Stimulated activated CD8-positive, alpha-beta memory T cell treated with anti-CD3 and anti-CD28 coated beads, Interleukin-7, amount 100 ng/mL, for 48 hours (primary cell): ENCODE measurements around the gene MTSS2.

ENCODE experiments used
- DNase-seq, 2 donors: peaks; one replicate each; pipeline ENCODE4 v3.0.0-alpha.2; 2020; ENCODE audit warnings: low read depth in 1 of 2; ENCODE audit errors: extremely low read depth in 1 of 2

MTSS2 gene

DNA sequence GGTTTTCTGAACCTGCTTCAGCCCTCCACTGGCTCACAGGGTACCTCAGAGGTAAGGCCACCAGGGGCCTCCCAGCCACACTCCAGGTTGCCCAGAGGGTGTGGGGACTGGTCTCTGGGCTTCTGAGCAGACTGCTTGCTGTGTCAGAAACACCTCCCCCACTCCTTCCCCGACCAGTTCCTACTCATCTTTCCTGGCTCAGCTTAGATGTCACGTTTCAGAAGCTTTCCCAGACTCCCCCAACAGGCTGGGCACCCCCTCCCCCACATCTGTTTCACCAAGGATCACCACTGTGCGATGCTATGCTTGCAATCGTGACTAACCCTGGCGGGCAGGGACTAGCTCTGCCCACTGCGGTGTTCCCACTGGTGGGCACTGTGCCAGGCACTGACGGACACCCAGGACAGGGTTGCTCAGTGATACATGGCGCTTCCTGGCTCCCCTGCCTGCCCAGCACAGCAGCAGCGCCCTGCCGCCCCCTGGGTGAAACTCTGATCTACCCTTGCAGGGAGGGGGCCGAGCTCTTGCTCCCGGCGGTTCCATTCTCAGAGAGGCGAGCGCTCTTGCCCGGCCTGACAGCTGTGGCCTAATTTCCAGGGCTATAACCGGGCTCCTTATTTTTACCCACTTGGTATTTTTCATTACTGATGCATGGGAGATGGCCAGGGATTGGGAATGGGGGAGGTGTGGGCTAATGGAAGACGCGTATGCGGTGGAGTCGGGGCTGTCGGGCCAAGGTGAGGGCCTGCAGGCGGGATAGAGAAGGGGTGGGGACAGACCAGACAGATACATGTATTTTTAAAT lies 29.4 kb upstream of the MTSS2 start:
- no peak for DNase-seq

DNA sequence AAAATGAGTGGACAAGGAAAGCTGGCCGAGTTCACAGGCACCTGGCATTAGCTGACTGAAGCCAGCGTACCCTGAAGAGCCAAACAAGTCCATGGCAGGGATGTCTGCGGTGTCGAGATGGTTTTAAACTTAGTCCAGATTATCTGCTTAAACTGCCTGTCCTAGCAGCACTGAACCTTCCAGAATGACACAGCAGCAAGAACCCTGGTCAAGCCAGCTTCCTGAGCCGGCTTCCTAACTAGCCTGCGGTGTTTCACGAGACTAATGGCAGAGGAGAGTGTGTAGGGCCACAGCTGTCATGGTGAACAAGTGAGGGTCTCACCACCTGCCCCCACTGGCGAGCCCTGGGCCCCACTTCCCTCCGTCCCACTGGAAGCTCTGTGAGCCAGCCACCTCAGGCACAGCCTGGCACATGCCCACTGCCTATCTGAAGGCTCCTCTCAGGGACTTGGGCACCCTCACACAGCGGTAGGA lies 28.8 kb upstream of the MTSS2 start:
- DNase-seq, result no peak

DNA sequence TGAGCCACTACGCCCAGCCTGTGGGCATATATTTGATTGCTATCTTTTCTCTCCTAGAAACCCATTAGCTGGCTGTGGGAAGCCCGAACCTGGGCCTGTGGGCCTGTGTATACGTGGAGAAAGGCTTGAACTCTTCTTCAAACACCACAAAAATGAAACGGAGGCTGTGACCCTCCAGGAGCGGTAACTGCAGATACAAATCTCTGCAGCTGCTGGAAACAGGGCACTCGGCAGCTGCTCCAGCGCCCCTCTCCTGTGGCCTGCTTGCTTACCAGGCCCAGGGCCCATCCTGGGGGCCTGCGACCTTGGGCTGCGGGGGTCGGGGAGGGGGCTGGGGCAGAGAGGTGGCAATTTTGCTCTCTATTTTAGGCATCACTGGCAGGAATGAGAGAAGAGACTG lies 28.0 kb upstream of the MTSS2 start:
- DNase-seq, result no peak

DNA sequence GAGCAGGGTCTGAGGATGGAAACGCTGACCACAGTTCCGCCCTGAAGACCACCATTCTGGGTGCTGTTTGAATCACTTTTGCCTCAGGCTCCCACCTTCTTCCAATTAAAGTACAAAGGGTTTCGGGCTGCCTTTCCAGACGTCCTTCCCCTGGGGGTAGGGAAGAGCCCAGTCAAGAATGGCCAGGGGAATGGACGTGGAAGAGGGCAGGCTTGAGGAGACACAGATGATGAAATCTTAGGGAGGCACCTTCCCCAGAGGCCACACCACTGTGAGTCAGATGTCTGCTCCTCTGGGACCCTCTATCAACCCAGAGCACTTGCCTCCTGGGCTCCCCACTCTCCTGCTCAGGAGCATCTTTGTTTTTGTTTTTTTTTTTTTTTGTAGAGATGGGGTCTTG lies 27.5 kb upstream of the MTSS2 start:
- DNase-seq, result no peak

DNA sequence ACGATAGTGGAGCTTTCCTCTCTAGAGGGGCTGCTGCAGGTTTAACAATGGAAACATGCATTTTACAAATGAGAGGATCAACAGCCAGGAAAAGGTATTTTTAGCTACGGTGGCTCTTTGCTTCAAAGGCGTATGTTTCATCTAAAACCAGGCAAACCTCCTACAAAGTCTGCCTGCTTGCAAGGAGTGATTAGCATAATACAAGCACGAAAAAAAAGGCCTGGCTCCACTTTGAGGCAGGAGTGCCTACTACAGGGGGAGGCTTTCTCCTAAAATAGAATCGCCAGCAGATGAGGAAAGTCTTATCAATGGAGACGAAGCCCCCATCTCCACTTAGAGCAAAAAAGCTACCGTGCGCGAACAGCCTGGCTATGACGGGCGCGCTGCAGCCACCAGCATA lies 27.1 kb upstream of the MTSS2 start:
- no peak for DNase-seq

DNA sequence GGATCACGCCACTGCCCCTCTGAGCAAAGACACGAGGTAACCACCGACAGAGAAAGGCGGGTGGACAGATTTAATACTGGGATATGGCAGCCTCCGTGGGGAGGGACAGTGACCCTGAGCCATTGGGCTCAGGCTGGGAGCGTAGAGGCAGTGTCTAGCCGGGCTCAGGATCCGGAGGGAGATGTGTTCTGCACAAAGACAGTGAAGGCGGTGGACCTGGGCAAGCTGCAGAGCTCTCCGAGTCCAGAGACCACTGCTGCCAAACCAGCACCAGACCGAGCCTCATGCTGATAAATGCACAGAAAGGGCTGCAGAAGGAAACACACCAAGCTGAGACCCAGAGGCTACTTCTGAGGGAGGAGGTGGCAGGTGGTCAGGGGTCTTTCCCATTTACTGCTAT lies 26.5 kb upstream of the MTSS2 start:
- no peak for DNase-seq

DNA sequence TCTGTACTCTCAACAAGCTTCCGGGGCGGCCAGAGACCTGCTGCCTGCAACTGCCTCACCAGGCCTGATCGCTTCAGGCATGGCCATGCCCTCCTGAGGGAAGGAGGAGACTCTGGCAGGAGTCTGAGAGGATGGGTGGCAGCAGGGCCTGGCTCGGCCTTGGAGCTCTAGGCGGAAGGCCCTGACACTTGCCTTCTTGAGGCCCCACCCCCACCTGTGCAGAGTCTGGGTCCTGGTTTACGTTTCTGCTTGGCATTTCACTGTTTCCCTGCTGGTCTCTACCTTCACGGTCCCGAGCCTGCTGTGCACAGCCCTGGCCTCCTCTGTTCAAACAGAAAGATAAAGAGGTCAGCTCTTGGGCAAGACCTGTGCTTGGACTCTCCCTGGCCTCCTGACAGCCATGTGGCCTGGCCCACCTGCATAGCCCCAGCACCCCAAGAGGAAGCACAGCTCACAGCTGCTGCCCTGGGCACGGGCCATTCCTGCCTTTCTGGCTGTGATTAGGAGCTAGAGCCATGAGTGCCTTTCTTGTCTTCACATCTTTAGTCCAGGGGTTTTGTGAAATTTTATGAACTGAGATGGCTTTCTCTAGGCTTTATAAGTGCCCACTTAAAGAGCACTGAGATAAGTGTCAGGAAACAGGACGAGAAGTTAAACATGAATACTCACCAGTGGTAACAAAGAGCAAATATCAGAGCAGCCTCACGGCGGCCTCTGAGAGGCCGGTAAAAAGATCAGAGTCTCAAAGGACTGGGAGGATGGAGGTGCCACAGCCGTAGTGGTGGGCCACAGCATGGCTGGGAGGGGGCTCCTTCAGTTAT lies 25.6 kb upstream of the MTSS2 start:
- no peak for DNase-seq

DNA sequence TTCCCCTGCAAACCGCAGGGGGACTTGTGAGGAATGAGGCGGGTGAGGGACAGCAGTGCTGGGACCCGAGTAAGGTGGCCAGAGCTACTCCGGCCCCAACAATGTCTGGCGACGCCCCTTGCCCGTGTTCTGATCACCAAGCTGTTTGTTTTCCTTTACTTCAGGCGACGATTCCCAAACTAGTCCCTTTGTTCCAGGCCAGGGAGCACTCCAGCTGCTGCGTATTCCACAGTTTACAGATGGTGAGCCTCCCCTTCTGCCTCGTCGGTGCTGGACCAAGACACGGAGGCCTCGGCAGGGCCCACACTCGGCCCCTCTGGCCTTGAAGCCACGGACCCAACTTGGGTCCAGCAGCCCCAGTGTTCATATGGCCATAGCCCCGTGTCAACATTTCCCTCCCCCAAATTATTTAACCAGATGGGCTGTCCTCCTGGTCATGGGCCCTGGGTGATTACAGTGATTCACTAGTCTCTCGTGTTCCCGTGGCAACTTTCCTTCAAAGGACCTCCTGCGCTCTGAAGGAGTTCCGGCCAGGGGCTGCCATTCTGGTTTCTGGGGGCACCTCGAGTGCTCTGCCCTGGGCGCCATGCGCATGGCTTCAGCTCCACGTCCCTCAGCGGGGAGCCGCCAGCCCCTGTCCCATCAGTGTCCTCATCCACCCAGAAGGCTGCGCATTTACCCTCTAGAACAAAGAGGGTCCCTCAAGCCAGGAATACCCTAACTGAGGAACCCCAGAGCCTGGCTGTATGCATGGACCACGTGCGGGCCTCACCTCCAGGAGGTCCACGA lies 24.8 kb upstream of the MTSS2 start:
- no peak for DNase-seq

DNA sequence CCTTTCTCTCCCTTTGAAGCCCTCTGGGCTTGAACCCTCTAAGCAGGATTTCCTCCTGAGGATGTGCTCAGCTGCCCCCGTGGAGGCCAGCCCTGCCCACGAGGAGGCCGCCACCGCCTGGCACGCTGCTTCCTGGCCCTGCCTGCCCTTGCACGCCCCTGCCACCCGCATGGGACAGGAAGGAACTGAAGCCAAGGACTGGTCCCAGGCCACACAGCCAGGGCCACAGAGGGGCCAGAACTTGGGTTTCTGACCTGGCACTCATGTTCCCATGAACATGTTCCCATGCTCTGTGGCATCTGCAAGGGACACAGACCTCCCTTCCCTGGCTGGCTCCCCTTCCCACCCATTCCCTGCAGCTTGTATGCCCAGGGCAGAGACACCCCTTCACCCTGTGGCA lies 24.1 kb upstream of the MTSS2 start:
- no peak for DNase-seq

DNA sequence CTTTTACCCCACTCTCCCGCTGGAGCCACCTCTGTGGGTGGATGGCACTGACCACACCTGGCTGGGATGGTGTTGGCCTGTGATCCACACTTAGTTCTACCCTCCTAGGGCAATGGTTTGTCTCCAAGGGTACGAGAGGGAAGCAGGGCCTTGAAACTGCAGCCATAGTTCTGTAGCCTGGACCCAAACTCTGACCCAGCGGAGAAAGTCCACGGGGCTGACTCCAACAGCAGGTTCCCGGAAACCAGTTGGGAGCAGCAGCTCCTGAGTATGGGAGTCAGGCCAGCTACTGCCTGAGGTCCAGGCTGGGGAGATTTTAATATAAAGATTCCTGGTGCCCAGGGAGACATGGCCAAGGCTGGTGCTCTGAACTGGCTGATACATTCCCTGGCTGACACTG lies 23.6 kb upstream of the MTSS2 start:
- no peak for DNase-seq

DNA sequence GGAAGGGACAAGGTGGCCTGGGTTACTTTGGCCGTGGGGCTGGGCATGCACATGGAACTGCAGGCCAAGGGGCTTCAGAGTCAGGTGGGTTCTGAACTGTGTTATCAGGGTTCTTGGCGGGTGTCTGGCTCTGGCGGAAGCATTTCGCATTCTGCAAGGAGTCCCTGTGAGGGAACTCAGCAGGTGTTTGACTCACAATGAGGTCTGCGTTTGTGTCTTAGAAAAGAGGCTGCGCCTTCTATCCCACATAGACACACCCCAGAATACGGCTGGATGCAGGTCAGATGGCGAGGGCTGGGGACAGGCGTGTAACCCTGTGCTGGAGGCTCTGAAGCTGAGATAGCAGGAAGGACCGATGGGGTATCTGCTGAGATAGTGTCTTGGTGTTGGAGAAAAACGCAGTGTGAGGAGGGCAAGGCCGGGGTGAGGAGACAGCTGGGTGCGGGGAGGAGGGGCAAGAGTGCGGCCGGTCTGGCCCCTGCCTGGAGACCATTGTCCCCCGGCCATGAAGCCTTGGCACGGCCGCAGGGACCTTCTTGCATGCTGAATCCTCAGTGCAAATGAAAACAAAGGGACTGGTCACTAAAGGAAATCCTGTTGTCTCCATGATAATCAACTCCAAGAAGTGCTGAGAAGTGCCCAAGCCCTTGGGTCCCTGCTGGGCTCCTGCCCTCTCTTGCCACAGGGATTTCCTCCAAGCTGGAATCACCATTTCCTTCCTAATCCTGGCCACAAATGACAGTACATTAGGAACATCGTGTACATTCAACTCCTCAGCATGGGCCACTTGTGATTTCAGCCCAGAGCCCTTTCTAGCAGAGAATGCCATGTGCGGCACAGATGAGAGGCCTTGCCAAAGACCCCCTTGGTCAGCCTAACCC lies 22.8 kb upstream of the MTSS2 start:
- DNase-seq, result no peak

DNA sequence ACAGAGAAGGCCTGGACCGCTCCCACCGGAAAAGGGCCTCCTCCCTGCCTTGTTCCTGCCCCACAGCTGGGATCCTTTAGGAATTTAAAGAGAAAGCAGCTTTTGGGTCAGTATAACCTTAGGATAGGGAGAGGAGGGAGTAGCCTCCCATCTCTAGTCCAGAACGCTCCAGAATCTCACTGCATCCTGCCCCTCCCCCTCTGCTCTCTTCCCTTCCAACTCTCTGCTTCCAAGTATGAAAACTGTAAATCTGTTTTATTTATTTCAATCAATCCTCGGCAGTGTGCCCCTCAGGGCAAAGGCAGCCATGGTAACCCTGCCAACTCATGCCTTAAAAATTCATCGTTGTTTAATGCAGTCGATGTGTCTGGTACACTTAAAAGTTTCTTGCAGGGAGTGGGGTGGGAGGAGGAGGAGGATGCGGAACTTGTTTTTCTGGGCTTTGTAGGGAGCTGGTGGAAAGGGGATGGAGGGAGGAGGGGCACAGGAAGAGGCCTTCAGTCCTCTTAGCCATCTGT lies 21.2 kb upstream of the MTSS2 start:
- no peak for DNase-seq

DNA sequence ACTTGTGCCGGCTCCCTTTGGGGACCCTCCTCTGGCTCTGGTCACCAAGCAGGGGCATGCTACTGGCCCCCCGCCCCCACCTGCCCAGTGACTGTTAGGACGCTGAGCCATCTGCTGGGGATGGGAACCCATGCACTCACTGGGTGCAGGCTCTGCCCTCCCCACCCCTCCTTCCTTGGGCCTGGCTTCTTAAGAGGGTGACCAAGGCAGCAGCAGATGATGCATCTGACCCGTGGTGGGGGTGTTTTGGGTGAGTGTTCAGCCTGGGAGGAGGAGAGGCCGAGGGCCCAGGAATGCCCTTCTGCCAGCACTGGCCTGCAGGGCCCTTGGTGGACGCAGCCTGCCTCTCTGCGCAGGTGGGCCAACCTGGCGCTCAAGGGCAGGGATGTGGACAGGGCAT lies 19.2 kb upstream of the MTSS2 start:
- no peak for DNase-seq

DNA sequence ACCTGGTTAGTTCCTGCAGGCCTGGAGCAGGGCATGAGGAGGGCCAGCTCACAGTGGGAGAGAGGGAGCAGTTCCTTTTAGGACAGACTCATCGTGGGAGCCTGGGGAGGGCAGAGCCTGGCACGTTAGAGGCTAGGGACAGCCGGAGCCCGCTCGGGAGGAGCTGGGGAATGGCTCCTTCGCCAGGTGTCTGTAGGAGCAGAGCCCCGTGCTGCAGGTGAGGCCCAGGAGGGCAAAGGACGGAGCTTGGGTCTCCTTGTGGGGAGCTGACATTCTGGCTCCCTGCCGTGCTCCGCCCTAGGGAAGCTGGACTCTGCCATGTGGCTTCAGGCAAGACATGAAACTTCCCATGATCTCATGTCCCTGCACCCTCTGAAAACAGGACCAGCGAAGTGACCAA lies 18.7 kb upstream of the MTSS2 start:
- DNase-seq, result no peak

DNA sequence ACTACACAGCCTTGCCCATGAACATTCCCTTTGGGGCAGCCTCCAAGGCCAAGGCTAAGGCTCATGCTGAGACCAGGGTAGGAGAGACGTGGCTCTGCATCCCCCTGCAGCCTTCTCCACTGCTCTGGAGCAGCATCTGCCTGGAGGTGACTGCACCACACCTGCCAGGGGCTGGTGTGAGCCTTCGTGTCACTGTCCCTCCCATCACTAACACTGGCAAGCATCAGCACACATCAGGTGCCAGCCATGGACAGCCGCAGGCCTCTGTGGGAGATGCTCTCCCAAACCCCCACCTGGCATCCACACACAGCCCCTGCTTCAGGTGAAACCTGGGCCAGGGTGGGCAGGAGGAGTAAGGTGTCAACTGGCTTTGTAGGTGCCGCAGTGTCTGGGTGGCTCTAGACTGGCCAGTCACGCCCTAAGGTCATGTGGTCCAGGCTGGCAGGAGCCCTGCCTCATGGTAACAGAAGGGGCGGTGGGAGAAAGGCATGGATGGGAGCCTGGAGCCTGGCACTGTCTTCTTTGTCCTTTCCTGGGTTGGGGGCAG lies 18.1 kb upstream of the MTSS2 start:
- DNase-seq, result no peak

DNA sequence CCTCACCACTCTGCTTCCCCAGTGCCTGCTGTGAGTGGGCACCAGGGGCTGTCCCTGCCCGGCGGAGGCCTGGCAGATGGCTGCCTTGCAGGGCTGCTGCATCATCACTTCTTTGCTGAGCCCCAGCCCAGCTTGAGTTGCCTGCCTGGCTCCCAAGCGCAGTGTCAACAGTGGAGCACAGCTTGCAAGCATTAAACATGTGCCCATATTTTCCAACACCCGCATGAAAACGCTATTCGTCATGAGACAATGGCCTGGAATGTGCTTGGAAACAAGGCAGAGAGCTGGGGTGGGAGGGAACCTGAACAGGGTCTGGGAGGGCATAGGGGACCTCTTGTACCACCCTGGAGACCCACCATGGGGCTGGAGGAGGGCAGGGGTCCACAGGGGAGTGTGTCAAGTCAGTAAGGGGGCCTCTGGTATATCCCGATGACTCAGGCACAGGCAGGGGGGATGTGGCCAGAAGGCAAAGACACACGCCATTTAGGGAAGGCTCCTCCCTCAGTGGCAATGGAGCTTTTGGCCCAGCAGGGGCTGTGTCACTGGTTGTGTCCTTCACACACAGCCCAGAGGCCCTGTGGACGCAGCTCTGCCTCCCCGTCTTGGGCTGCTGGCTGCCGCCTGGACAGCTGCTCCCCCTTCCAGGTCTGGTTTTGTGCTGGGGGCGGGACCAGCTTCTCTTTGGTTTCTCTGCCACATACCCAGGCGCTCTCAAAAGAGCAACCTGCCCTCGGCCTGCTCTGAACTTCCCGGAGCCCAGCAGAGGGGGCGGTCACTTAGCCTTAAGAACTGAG lies 17.4 kb upstream of the MTSS2 start:
- no peak for DNase-seq

DNA sequence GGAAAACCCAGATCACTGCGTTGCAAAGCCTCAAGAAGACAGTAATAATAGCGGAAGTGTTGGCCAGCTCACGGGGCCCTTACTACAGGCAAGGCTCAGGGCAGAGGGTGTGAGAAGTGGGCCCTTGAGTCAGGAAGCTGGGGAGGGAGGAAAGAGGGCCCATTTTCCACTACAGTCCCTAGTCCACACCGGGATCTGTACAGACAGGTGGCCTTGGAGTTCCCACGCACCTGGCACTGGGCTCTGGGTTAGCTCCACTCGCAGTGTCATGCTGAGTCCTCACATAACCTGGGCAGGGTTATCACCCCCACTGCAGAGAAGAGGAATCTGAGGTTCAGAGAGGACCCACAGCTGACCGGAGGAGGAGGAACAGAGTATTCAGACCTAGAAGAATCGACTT lies 16.8 kb upstream of the MTSS2 start:
- no peak for DNase-seq

DNA sequence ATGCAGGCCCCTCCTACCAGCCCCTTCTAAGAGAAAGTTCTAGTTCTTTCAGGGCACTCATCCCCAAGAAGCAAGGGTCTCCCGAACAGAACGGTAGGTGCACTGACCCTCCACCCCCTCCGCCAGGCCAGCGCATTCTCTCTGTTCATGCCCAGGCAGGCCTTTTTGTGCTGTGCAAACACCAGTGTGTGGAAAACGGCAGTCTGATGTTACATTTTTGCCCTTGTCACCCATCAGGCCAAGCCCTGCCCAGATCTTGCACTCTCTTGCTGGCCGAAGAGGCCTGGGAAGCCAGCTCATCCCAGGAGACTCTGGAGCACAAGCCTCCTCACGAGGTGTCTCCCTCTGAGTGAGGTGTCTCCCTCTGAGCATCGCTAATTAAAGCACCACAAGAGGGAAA lies 16.1 kb upstream of the MTSS2 start:
- no peak for DNase-seq

DNA sequence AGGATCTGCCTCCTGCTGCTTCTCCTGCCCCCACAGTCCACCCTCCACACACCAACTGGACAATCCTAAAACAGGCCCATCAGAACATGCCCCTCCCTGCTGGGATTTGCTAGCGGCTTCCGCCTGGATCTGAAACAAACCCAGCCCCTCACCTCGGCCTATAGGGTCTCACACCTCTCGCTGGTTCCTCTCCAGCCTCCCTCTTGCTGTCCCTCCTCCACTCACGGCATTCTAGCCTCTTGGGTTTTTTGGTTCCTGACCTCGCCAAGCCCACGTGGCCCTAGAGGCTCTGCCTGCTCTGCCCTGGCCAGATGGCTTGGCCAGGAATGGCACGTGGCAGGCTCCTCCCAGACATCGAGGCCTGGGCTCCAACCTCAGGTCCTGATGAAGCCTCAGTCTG lies 15.7 kb upstream of the MTSS2 start:
- no peak for DNase-seq
